Measurements from ENCODE around the gene NFE2L3.
"Not testable (repeated sequence)": the region's sequence is repeated elsewhere in the genome, so short reads cannot be mapped to it uniquely, and the experiment has no call there.

Gene NFE2L3

GRCh38 chr7:26151953-26152781 is at the start of gene NFE2L3:
TSS of gene NFE2L3 (plus strand) at chr7:26152198. CDS start at chr7:26152499, 301 bp downstream.
- peak; percentile 61 to 94 for DNase-seq

GRCh38 chr7:26103596-26103995 is 48.4 kb upstream of the NFE2L3 start:
- DNase-seq: no peak

GRCh38 chr7:26105236-26105635 is 46.8 kb upstream of the NFE2L3 start:
- no peak for DNase-seq

GRCh38 chr7:26105931-26106330 is 46.1 kb upstream of the NFE2L3 start:
- no peak for DNase-seq

- no peak for DNase-seq
Measured at GRCh38 chr7:26112203-26112740, 39.7 kb upstream of the NFE2L3 start.

- DNase-seq: no peak
Measured at GRCh38 chr7:26115650-26116049, 36.3 kb upstream of the NFE2L3 start.

- no peak for DNase-seq
Measured at GRCh38 chr7:26117142-26117807, 34.7 kb upstream of the NFE2L3 start.

- no peak for DNase-seq
Measured at GRCh38 chr7:26117970-26118369, 34.0 kb upstream of the NFE2L3 start.

- no peak for DNase-seq
Measured at GRCh38 chr7:26122745-26123144, 29.3 kb upstream of the NFE2L3 start.

- DNase-seq: not testable (repeated sequence)
Measured at GRCh38 chr7:26124775-26125174, 27.2 kb upstream of the NFE2L3 start.

GRCh38 chr7:26127411-26127810 is 24.6 kb upstream of the NFE2L3 start:
- peak; percentile 59 to 66 for DNase-seq

GRCh38 chr7:26131056-26131589 is 20.9 kb upstream of the NFE2L3 start:
- DNase-seq: no peak

GRCh38 chr7:26135076-26135475 is 16.9 kb upstream of the NFE2L3 start:
- DNase-seq: no peak

GRCh38 chr7:26135551-26135950 is 16.4 kb upstream of the NFE2L3 start:
- DNase-seq: no peak

- DNase-seq: no peak
Measured at GRCh38 chr7:26136831-26137230, 15.2 kb upstream of the NFE2L3 start.

GRCh38 chr7:26140380-26140779 is 11.6 kb upstream of the NFE2L3 start:
- no peak for DNase-seq

- no peak for DNase-seq
Measured at GRCh38 chr7:26141077-26141476, 10.9 kb upstream of the NFE2L3 start.

GRCh38 chr7:26143298-26144048 is 8.5 kb upstream of the NFE2L3 start:
- no peak for DNase-seq

GRCh38 chr7:26144184-26145080 is 7.6 kb upstream of the NFE2L3 start:
- DNase-seq: no peak

- no peak for DNase-seq
Measured at GRCh38 chr7:26145238-26145637, 6.8 kb upstream of the NFE2L3 start.

- DNase-seq: no peak
Measured at GRCh38 chr7:26147030-26147429, 5.0 kb upstream of the NFE2L3 start.

All from NCI-H526 (cell line).